ENCODE measurements around the gene CCDC12. TPM values are rescaled to one million over a fixed set of nuclear protein-coding genes. Genes with fewer than 3 reads are reported as not detected.

The CCDC12 gene
- total RNA-seq, 1 experiment from 2014 or later: 46.5 TPM

GRCh38 chr3:46918202-46918601, 58.3 kb downstream of the CCDC12 start:
- RAD21 ChIA-PET (ENCODE audit: low non-redundant PET in 1 of 2, low total read pairs in 2 of 2, uncharacterized antibody in 2 of 2, unreplicated experiment in 2 of 2): no interaction called here
- no TSS peak for BruUV-seq (replicated peaks)
- POLR2A ChIA-PET: no interaction called here
- intact Hi-C loops (cut with micrococcal nuclease): no loop called here
- H3K4me2 ChIP-seq (ENCODE audit: low read length): no peak overlapping the region
- no peaks in the 10 kb centered on the region for H3K9me2 ChIP-seq (ENCODE audit: insufficient read depth)
- no peaks in the 10 kb centered on the region for H3K9me3 ChIP-seq (ENCODE audit: control insufficient read depth in 1 of 2, insufficient read depth in 1 of 2, low read depth in 1 of 2, low read length in 2 of 2)
- no peaks in the 10 kb centered on the region for H3K27me3 ChIP-seq (ENCODE audit: insufficient read depth, low read length)
- H3K27ac ChIP-seq (ENCODE audit: low read depth, low read length): no peak overlapping the region
- TF ChIP-seq CEBPB (IDR thresholded peaks at IDR 0.05; ENCODE audit: low read depth) (no peak), CTCF (IDR thresholded peaks at IDR 0.05 in 2 of 3, conservative IDR thresholded peaks at IDR 0.05 in 1 of 3; ENCODE audit: borderline replicate concordance in 1 of 3, insufficient read depth in 1 of 3, low read depth in 2 of 3, low read length in 2 of 3) (no peak), EGR1 (IDR thresholded peaks at IDR 0.05; ENCODE audit: low read depth) (no peak), FOSL1 (IDR thresholded peaks at IDR 0.05; ENCODE audit: low read depth) (no peak), RAD21 (IDR thresholded peaks at IDR 0.05; ENCODE audit: low read depth) (no peak), YY1 (IDR thresholded peaks at IDR 0.05; ENCODE audit: extremely low read depth, insufficient replicate concordance, low read depth, low read length) (no peak), MAX (IDR thresholded peaks at IDR 0.05) (no peak), CBX3 (IDR thresholded peaks at IDR 0.05; ENCODE audit: low read depth) (no peak), EZH2phosphoT487 (IDR thresholded peaks at IDR 0.05; ENCODE audit: borderline replicate concordance) (no peak), SP1 (IDR thresholded peaks at IDR 0.05; ENCODE audit: low read depth) (no peak), POLR2A (IDR thresholded peaks at IDR 0.05; ENCODE audit: borderline replicate concordance, extremely low read depth, insufficient read depth, insufficient read length) (no peak)
- ATAC-seq: no peak
- H3K36me3 ChIP-seq (ENCODE audit: control insufficient read depth in 1 of 2, insufficient read depth in 2 of 2, low read length in 2 of 2): peaks cover 24 to 56% of the 10 kb centered on the region in 2 experiments
- H3K9ac ChIP-seq (ENCODE audit: low read length): no peak overlapping the region
- no peak overlapping the region for H2AFZ ChIP-seq (ENCODE audit: low read depth, low read length, poor library complexity, severe bottlenecking)
- H3K4me3 ChIP-seq (replicated peaks in 1 of 2; ENCODE audit: low read depth in 1 of 2, low read length in 2 of 2): no peak overlapping the region
- H3K79me2 ChIP-seq (ENCODE audit: insufficient read depth, low read length): peaks cover 6% of the 10 kb centered on the region; the same call in 1 of the 2 replicates
- CTCF ChIA-PET: interaction anchor here (1.5 kb wide), 1 partner anchor 8 kb away, joined by 4 read pairs; no protein-coding TSS in a partner anchor
- no peaks in the 10 kb centered on the region for H4K20me1 ChIP-seq (ENCODE audit: insufficient read depth)
- peaks cover 3 to 9% of the 10 kb centered on the region in 2 experiments; a peak in 2 of 4 replicates for H3K4me1 ChIP-seq (ENCODE audit: control insufficient read depth in 1 of 2, insufficient read depth in 2 of 2, low read length in 2 of 2)
- DNase-seq (ENCODE audit: low read depth, low spot score): no peak
